Stimulated activated CD8-positive, alpha-beta memory T cell treated with anti-CD3 and anti-CD28 coated beads, Interleukin-7, amount 100 ng/mL, for 24 hours (primary cell): ENCODE results near the gene HLA-E.
"Not testable (repeated sequence)": the region's sequence is repeated elsewhere in the genome, so short reads cannot be mapped to it uniquely, and the experiment has no call there.

Experiments used
- DNase-seq: peaks from one replicate; pipeline ENCODE4 v3.0.0-alpha.2; 2020; ENCODE audit warnings: low read depth

HLA-E gene

GRCh38 chr6:30507849-30508827, 18.8 kb downstream of the HLA-E start:
- DNase-seq, result no peak

- no peak for DNase-seq
These were observed 19.8 kb downstream of the HLA-E start for GRCh38 chr6:30508890-30509736.

DNA sequence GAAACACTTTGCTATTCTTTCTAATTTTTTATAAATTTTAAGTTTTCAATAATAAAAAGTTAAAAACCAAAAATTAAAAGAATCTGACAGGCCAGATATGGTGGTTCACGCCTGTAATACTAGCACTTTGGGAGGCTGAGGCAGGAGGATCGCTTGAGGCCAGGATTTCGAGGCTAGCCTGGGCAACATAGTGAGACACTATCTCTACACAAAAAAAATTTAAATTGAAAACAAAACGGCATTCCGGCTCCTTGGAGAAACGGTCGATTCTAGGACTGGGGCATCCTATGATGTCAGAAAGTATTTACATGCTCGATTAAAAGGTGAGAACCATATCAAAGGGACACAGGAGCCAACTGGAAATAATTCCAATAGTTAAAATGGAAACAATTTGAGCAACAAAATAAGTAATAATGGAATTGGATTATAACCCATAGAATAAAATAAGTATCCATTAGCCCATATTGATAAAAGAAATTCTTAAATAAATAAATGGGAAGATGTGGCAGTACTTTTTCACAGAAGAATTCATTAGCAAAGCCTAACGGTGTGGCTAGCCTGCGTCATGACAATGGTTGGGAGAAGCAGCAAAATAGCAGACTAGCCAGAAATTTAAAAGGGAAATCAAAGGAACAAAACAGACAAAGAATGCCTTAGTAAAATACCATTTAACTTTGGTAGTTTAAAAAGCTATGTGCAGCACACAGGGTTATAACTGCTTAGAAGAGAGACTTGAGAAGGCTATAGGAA, 21.3 kb downstream of the HLA-E start:
- no peak for DNase-seq

DNA sequence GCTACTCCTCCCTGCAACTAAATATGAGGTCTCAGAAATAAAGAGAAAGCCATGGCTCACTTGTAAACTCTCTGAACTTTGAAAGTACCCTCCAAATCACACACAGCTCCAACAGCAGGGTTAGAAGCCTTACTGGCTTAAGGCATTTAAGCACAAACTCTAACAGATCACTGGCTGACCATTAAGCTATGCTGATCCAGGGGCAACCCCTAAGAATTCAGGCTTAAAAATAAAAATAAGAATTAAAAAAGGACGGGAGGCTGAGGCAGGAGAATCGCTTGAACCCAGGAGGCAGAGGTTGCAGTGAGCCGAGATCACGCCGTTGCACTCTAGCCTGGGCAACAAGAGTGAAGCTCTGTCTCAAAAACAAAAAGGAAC, 21.8 kb downstream of the HLA-E start:
- DNase-seq, result no peak

DNA sequence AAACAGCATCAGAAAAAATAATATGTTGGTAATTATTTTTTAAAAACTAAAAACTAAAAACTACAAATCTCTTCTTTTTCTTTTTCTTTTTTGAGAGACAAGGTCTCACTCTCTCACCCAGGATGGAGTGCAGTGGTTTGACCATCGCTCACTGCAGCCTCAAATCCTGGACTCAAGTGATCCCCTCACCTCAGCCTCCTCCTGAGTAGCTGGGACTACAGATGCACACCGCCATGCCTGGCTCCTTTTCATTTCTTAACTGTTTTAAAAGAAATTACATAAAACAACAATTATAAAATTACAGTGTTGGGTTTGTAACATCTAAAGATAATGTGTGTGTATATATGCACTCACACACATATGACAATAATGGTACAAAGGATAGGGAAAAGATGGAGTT, 24.1 kb downstream of the HLA-E start:
- no peak for DNase-seq

DNA sequence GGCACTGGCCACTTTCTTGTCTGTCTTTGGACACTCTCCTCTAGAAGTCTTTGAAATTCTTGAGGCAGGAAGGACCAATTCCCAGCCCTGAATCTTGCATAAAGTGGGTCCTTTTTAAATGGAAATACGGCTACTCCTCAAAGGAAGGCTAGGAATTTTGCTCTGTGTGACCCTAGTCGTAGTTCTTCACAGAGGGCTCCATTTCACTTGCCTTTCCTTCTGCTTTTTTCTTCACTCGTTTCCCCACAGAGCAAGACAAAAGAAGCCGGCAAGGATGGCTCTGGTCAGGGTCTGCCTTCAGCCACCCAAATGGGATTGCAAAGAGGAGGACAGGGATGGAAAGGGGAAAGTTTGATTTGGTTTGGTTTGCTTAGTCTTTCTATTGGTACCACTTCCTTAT, 25.8 kb downstream of the HLA-E start:
- DNase-seq, result no peak

DNA sequence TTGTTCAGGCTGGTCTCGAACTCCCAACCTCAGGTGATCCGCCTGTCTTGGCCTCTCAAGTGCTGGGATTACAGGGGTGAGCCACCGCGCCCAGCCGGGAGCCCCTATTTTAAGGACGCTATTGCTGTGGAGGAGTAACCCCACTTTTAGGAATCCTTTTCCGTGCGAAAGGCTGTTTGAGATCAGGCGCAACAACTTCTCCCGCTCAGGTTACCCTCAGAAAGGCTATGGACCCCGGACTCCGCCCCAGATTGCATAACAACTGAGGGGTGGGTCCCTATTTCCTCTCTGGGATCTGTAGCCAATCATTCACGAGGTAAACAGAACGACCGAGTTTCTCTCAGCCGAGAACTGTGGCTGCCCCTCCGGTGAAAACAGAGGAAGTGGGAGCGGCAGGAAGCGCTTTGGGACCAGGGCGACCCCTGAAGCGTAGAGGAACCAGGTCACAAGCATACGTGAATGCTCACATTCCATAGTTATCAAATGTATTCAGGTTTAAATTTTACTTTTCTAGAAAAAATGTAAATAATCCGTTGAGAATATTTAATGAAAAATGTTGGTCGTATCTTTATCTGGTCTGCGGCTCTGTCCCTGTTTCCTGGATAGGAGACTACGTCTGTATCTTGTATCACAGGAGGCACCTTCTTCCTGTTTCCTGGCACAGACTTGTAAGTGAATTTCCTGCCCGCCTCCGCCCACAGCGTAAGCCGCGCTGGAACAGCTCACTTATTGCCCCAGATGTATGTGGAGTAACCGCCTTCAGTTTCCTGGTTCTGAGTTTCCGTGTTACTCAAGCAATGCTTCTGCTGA, 26.8 kb downstream of the HLA-E start:
- peak; percentile 73 for DNase-seq

- DNase-seq, result not testable (repeated sequence)
These were observed 27.4 kb downstream of the HLA-E start for GRCh38 chr6:30516754-30517076.

GRCh38 chr6:30517767-30518504, 28.6 kb downstream of the HLA-E start:
- not testable (repeated sequence) for DNase-seq

DNA sequence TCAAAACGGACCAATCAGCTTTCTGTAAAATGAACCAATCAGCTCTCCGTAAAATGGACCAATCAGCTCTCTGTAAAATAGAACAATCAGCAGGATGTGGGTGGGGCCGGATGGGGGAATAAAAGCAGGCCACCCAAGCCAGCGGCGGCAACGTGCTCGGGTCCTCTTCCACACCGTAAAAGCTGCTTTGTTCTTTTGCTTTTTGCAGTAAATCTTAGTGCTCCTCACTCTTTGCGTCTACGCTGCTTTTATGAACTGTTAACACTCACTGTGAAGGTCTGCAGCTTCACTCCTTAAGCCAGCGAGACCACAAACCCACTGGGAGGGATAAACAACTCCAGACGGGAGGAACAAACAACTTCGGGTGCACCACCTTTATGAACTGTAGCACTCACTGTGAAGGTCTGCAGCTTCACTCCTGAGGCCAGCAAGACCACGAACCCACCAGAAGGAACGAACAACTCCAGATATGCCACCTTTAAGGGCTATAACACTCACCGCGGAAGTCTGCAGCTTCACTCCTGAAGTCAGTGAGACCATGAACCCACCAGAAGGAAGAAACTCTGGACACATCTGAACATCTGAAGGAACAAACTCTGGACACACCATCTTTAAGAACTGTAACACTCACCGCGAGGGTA, 29.3 kb downstream of the HLA-E start:
- not testable (repeated sequence) for DNase-seq

- DNase-seq, result no peak
These were observed 31.2 kb downstream of the HLA-E start for GRCh38 chr6:30520522-30520921.

DNA sequence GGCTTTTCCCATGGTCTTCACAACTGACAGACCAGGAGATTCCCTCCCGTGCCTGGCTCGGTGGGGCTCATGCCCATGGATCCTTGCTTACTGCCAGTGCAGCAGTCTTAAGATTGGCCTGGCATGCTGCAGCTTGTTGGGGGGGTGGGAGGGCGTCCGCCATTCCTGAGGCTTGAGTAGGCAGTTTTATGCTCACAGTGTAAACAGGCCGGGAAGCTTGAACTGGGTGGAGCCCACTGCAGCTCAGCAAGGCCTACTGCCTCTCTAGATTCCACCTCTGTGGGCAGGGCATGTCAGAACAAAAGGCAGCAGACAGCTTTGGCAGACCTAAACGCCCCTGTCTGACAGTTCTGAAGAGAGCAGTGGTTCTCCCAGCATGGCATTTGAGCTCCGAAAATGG, 31.8 kb downstream of the HLA-E start:
- DNase-seq, result not testable (repeated sequence)

DNA sequence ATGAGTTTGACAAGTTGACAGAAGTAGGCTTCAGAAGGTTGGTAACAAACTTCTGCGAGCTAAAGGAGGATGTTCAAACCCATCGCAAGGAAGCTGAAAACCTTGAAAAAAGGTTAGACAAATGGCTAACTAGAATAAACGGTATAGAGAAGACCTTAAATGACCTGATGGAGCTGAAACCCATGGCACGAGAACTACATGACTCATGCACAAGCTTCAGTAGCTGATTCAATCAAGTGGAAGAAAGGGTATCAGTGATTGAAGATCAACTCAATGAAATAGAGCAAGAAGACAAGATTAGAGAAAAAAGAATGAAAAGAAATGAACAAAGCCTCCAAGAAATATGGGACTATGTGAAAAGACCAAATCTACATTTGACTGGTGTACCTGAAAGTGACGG, 32.6 kb downstream of the HLA-E start:
- DNase-seq, result not testable (repeated sequence)

GRCh38 chr6:30526444-30526843, 37.1 kb downstream of the HLA-E start:
- not testable (repeated sequence) for DNase-seq

GRCh38 chr6:30529349-30529875, 40.1 kb downstream of the HLA-E start:
- DNase-seq, result not testable (repeated sequence)

- DNase-seq, result no peak
These were observed 40.7 kb downstream of the HLA-E start for GRCh38 chr6:30530014-30530413.

DNA sequence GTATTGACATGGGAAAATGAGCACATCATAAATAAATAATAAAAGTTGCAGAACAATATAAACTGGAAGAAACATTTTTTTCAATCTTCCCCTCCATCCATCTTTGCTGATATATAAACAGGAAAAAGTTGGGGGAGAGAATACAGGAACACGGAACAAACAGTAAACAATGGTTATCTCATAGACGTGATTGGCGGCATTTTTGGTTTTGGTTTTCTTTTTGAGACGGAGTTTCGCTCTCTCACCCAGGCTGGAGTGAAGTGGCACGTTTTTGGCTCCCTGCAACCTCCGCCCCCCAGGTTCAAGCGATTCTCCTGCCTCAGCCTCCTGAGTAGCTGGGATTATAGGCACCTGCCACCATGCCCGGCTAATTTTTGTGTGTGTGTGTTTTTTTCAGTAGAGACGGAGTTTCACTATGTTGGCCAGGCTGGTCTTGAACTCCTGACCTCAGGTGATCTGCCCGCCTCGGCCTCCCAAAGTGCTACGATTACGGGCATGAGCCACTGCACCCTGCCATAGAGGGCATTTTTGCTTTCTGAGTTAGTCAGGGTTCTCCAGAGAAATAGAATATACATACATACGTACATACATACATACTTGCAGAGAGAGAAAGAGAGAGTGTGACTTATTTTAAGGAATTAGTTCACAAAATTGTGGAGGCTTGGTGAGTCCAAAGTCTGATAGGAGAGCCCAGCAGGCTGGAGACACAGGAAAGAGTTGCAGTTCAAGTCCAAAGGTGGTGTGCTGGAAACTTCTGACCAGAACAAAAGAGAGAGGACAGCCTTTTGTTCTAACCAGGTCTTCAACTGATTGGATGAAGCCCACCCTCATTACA, 44.4 kb downstream of the HLA-E start:
- no peak for DNase-seq

- no peak for DNase-seq
These were observed 48.6 kb downstream of the HLA-E start for GRCh38 chr6:30537931-30538330.
